Right renal cortex interstitium (tissue), 3 donors: ENCODE results near the gene GYPC. TPM values are rescaled to one million over a fixed set of nuclear protein-coding genes. Genes with fewer than 3 reads are reported as not detected.
"Not testable (repeated sequence)": the region's sequence is repeated elsewhere in the genome, so short reads cannot be mapped to it uniquely, and the experiment has no call there.

Experiments used
- DNase-seq, 3 donors: peaks; one replicate each; pipeline ENCODE4 v3.0.0-alpha.2; 2013; ENCODE audit warnings: low read depth in 3 of 3, low spot score in 2 of 3
- polyA plus RNA-seq, 3 donors: library from polyadenylated mRNA; unstranded; fragments of 120-200 nt; gene quantifications; one replicate each; pipeline ENCODE4 v1.2.1, GENCODE V29; 2013; ENCODE audit not compliant: insufficient read length in 3 of 3

Gene GYPC
- polyA plus RNA-seq, 3 donors, result 63.2 to 67.0 (median 65.6) TPM

DNA sequence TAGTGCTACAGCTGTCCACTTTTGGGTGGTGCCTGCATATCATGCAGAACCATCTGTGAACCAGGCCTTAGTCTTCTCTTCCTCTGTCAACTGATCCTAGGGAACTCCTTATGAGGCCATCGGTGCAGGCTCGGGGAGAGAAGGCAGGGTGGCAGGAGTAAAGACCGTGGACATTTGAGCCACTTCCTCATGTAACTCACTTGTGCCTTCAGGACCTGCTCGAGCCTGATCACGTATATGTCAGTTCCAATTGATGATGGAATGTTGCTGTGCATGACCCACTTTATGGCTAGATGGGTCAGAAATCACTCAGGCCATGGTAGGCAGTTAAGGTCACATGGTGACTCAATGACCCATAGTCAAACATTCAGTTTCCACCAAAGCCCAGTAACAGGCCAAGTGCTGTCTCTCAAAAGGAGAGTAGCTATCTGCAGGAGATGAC is 7.6 kb upstream of the GYPC start:
- not testable (repeated sequence) for DNase-seq

DNA sequence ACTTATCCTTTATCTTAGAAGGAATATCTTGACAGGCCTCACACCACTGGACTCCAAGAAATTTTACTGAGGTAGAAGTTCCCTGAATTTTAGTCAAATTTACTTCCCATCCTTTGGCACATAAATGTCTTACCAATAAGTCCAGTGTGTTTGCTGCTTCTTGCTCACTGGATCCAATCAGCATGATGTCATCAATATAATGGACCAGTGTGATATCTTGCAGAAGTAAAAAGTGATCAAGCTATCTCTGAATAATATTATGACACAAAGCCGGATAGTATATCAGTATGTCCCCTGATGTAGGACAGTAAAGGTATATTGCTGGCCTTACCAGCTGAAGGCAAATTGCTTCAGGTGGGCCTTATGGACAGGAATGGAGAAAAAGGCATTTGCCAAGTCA is 6.9 kb upstream of the GYPC start:
- no peak for DNase-seq

DNA sequence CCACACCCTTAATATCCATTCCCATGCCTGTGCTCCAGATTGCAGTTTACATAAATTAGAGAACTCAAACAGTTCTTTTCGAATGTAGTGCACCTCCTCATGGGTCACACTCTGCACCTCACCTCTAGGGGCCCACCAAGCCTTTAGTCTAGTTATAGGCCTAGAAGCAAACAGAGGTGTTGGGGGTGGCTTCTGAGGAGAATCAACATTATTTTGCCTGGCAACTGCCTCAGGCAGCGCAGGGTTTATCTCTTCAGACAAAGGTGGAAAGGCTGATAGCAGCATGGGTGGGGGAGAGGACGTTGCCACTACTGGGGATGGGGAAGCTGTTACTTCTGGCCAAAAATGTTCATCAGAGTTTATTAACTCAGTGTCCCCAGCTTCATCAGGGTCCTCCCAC is 5.0 kb upstream of the GYPC start:
- no peak for DNase-seq

DNA sequence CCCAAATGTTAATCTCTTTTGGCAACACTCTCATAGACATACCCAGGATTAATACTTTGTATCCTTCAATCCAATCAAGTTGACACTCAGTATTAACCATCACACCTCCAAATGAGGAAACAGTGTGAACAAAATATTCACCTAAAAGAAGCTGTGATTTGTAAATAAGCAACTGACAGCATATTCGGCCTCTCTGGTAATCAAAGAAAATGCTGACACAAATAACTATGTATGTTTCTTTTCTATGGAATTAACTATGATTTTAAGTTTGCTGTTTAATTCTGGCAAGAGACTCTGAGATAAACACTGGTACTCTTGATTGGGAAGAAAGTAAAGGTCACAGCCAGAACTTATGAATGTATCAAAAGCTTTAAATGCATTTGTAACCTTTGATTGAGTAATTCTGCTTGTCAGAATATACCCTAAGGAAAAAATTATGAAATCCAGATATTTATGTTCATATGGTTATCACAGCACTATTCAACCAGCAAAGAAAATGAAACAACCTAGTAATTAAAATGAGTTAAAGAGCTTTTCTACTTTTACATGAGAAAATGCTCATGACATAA is 3.6 kb upstream of the GYPC start:
- no peak for DNase-seq

DNA sequence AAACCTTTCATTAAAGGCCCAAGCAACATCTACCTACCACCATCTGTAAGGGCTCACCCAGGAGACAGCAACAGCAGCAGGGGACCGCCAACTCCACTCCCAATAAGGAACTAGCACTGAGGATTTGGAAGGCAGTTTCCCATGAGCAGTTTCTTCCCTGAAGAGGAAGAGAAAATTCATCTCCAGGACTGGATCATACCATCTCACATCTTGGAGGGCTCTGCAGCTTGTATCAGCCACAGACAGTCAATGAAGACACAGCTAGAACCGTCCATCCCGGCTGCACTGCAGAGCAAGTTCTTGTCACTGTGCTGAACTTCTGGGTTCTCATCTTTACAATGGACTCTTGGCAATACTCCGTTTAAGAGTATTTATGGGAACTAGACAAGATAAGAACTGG is 2.8 kb upstream of the GYPC start:
- DNase-seq, result no peak

DNA sequence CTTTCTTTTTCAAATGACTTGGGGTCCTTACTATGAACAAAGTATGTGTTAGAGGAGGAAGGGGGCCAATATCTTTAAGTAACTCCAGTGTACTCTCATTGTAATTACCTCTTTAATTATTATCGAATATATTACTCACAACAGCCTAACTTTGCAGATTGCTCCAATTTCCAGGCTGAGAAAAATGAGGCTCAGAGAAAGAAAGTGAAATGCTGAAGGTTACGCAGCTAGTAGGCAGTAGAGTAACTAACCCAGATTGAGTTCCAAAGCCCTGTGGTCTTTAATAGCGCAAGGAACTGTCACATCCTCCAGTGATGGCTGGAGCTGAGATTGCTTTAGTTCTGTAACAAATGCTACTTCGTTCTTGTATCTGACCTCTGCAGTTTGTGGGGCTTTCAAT is 2.2 kb upstream of the GYPC start:
- no peak for DNase-seq

DNA sequence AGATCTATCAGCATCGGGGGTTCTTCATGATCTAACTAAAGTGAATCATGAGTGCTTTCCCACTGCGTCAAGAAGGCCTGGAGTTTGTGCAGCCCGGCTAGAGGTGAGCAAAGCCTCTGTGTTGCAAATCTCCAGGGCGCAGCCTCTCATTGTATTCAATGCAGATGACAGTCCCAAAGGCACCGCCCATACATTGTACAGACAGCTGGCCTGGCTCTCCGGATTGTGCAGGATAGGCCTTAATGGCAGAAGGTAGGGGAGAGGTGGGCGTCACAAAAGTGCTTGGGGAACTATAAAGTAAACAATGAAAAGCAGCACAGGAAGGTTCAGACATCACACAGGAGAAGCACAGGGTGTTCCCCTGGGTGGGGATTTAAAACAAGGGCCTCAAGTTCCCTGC is 907 bp upstream of the GYPC start:
- DNase-seq, result no peak

DNA sequence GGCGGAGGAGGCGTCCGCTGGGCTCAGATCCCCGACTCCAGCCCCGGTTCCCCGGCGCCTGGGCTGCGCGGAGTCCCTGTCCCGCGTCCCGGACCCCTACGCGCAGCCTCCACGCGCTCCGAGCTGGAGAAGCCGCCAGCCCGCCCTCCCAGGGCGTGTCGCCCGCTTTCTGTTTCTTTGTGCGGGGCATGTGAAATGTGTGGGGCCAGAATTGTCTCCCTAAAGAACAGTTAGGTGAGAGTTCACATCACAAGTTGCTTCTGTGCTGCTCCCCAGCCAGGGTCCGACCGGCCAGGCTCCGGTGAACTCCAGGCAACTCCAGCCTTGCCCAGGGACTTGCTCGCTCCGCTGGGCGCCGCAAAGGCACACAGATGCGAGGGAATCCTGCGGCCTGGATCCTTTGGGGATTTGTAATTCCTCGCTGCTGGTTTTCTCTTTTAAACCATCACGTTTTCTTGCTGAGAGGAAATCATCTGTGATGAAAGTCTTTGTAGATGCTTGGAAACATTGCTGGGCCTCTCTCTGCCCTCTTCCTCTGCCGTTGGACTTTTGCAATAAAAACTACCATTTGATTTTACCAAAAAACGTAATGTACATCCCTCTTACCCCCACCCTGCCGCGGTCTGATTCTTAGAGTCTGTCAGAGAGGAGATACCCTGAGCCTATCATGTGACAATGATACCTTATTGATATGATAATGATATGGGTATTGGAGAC is 631 bp downstream of the GYPC start:
- DNase-seq, result peak in 2 of 3 donors; percentile 49 to 50

DNA sequence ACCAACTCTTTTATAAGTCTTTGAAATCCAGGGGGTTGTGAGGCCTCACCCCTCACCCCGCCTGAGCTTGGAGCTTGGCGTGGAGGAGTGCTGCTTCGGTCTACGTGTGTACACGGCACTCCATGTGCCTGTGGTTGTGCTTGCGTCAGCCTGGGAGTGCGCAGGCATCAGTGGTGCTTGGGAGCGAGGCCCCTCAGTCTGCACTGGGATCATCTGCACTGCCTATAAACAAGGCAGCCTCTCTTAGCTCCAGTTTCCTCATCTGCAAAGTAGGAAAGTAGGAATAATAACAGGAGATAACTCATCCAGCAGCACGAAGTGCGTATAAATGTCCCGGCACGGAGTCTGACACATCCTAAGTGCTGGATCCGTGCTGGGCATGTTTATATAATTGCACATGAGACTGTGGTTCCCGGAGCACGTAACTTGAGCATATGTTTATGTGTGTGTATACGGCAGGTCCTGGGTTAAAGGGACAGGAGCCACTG is 1.2 kb downstream of the GYPC start:
- no peak for DNase-seq

DNA sequence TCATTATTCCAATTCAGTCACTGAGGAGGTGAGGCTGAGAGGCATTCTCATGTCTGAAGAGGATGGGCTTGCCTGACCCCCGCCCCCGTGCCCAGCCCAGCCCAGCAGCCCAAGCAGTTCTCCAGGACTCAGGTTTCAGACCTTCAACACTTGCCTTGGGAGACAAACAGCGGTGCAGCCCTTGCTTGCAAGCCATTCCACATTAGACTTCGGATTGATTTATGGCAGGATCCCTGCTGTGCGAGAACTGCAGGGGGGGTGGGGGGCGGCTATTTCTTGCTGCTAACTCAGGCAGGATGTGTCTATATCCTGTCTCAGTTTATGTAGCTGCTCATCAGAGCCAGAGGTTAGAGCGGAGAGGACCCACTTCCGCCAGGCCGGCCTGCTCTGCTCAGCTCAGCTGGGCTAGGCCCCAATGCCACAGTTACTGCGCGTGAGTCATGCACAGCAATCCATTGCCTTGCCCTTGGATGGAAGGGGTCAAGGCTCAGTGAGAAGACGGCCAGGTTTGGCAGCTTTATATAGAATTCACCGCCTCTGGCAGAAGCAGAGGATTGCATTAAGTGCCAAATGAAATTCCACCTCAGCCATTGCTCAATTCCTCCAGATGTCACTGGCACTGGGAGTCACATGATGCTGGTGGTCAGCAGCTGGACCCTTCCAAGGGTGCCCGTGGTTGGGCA is 1.8 kb downstream of the GYPC start:
- DNase-seq, result peak in 2 of 3 donors; percentile 58 to 65

DNA sequence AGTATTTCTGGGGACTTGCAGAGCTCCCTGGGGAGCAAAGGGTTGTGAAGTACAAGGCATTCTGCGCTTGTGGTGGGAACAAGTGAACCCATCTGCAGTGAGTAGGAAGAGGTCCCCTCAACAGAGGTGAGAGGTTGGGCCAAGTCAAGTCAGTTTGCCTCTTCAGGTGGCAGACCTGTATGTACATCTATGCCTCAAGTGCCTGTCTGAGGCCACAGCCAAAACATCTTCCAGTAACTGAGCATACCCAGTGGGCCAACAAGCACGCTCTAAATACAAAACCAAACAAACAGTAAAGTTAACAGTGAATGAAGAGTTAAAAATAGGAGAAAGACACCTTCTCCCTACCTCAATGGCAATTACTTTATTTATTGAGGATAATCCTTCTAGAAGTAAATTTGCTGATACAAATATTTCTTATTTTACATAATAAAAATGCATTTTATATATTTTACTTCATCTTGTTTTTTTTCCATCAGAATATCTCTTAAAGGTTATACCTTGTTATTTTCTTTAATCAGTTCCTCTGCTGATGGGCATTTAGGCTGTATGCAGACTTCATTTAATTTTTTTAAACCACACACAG is 2.5 kb downstream of the GYPC start:
- DNase-seq, result no peak

DNA sequence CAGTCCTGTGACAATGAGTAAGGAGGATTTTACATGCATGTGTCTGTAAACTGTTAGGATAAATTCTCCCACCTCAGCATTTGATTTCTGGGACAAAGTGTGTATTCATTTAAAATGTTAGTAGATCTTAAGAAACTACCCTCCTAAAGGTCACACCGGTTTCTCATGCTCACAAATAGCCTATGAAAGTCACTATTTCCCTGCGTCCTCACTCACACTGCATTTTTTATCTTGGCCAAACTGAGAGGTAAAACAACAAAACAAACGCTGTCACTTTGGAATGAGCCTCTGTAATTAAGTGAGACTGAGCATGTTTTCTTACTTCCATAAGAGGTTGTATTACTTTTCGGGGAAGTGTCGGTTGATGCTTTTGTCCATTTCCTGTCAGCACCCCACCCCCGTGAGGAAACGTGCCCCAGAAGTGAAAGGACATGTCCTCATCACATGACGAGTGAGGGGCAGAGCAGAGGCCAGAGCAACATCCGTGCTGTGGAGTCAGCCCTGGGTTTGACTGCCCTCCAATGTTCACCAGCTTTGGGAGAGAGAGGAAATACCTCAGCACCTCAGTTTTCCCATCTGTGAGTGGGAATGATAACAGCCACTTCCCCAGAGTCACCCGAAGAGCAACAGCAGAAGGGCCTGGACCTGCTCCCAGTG is 3.1 kb downstream of the GYPC start:
- no peak for DNase-seq

DNA sequence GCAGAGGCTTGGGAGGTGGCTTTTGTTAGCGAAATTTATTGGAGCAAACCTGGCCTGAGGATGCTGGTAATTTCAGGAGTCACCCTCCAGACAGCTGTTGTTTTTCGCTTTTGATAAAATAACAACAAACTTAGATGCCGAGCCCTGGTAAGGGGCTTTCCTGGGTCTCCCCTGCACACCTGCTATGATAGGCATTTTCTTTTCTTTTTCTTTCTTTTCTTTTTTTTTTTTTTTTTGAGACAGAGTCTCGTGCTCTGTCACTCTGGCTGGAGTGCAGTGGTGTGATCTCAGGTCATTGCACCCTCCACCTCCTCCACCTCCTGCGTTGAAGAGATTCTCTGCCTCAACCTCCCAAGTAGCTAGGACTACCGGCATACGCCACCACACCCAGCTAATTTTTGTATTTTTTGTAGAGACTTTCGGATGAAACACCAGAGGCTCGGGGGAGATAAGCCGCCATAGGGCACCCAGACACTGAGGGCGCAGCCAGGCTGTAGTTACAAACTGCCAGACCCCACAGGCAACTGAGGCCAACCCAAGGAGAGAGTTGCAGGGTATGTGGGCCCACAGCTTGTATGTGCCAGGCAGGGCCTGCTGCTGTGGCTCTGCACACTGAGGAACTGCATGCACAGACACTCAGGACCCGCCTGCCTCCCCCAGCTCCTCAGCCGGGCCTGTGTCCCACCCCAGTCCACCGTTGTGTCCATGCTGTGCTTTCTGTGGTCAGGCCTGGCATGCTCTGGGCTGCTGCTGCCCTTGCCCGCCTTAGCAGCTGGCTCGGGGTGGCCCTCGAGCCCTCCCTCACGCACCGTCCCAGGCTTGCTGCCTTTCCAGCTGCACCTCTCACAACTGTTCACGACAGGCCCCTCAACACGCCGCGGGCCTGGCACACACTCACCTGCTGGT is 3.9 kb downstream of the GYPC start:
- DNase-seq, result no peak

DNA sequence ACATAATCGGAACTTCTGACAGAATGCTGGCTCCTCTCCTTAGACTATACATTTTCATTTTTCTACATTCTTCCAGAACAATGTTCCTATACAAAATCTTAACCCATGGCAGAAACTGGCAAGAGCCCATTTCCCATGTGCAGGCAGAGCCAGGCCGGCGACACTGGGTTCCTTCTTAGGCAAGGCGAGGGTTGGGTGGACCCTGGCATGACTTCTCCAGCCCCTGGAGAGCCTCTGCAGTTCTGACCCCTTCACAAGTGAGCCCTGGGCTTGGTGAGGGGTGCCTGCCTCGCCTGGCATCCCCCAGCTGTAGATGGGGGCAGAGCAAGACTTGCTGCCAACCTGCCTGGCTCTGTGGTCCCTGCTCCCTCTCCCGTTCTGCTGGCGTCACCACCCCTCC is 5.0 kb downstream of the GYPC start:
- DNase-seq, result no peak

DNA sequence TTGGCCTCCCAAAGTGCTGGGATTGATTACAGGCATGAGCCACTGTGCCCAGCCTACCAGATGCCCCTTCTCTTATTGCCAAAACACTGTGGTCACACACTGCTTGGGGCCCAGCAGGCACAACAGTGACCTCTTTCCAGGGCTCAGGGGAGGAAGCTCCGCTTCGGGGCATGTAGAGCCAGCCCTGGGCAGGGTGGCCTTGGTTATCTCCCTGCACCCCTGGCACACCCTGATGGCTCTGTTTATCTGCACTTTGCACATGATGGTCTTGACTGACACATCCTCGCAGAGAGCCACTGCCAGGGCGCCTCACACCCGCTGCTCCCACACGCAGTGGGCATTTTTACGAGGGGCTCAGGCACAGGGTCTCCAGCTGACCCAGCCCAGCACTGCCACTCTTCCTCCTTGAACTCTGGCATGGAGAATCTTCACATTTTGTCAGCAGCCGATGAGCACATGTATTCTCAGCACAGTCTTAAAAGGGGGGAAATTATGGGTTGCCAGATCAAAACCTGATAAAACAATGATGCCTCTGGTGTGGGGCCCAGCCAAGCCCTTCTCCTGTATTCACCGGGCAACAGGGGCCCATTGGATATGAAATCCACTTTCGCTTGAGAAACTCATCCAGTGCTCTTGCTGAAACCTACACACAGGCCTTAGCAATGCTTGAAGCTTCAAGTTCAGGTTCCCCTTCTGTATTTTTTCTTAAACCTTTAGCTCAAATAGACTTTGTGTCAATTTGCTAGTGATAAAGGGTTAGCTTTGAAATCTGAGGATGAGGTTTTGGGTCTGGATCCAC is 5.9 kb downstream of the GYPC start:
- no peak for DNase-seq

DNA sequence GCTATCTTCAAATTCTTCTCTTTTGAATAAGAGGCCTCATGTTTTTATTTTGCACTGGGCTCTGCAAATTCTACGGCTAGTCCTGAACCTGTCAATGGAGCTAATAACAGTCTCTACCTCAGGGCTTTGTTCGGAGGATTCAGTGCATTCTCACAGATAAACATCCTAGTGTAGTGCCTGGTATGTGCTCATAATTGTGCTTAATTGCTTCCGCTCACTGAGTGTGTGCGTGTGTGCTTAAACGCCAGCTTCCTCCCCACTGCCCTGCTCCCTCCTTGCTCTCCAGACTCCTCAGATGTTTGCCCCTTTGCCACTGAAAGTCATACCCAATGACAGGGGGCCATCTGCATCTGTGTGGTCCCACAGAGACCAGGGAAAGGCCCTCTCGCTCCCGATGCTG is 6.7 kb downstream of the GYPC start:
- no peak for DNase-seq

DNA sequence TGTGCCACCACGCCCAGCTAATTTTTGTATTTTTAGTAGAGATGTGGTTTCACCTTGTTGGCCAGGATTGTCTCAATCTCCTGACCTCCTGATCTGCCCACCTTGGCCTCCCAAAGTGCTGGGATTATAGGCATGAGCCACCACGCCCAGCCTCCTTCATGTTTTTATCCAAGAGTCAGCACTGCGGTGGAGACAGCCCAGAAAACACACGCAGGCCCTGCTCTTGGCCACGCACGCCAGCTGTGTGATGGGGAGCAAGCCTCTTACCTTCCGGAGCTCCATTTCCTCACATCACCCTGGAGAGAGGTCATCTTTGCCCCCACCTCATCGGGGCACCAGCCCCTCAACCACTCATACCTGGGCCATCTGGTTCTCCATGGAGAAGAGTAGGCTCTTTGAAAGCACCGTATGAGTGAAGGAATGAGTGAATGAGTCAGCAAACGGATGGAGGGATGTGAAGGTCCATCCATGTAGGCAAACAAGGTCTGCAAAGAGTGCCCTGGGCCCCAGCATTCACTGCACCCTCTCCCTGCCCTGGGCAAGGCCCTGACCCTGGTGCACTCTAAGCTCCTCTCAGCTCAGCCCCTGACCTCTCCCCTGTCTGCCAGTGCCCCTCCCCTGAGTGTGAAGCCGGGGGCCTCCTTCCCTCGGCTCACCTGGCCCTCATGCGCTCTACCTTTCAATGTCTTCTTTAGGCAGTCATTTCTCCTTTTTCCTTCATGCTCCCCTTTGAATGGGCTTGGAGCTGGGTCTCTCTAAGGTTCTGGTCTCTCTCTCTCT is 7.4 kb downstream of the GYPC start:
- DNase-seq, result no peak

DNA sequence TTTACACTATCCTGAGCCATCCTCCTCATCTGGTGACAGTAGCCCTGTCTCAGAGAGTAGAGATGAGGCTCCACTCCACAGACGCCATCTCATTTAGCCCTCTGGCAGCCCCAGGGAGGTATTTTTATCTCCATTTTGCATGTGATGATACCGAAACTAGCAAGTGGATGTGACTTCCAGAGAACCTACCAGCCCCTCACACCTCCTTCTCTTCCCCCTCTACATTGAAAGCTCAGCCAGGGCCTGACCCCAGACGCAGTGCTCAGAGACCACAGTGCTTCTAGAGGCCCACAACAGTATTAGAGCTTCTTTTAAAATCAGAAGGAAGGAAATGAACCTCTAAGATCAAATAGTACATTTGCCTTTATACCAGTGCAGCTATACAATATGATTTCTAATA is 8.3 kb downstream of the GYPC start:
- DNase-seq, result no peak
